ENCODE results near the gene ALOX12.

DNA sequence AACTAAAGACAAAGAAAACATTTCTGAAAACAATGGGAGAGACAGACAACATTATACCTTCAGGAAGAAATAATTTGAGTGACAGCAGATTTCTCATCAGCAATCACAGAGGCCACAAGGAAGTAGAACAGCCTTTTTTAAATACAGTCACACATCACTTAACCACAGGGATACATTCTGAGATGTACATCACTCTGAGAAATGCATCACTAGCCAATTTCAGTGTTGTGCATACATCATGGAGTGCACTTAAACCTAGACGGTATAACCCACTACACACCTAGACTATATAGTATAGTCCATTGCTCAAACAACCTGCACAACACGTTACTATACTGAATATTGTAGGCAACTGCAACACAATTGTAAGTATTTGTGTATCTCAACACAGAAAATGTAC lies 24.9 kb upstream of the ALOX12 start:
- TF ChIP-seq, protein P1, sequence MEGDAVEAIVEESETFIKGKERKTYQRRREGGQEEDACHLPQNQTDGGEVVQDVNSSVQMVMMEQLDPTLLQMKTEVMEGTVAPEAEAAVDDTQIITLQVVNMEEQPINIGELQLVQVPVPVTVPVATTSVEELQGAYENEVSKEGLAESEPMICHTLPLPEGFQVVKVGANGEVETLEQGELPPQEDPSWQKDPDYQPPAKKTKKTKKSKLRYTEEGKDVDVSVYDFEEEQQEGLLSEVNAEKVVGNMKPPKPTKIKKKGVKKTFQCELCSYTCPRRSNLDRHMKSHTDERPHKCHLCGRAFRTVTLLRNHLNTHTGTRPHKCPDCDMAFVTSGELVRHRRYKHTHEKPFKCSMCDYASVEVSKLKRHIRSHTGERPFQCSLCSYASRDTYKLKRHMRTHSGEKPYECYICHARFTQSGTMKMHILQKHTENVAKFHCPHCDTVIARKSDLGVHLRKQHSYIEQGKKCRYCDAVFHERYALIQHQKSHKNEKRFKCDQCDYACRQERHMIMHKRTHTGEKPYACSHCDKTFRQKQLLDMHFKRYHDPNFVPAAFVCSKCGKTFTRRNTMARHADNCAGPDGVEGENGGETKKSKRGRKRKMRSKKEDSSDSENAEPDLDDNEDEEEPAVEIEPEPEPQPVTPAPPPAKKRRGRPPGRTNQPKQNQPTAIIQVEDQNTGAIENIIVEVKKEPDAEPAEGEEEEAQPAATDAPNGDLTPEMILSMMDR (IDR thresholded peaks at IDR 0.05) = no peak
- TF ChIP-seq POLR2A (IDR thresholded peaks at IDR 0.05) = no peak
